WTC11 (cell line): ENCODE results near the gene TAF4. TPM values are rescaled to one million over a fixed set of nuclear protein-coding genes. Genes with fewer than 3 reads are reported as not detected.

Experiments
- ATAC-seq: fragments of 200-7000 bp; cut with Tn5 transposase; 2 replicates; pipeline ENCODE4 v1.10.0; 2021; ENCODE audit warnings: mild to moderate bottlenecking, moderate library complexity
- CTCF ChIA-PET: fragments of 300-600 bp; sonication (Branson Sonifier 250); formaldehyde crosslinking; loops from one replicate; lab custom pipeline; 2021; ENCODE audit warnings: antibody characterized with exemption; lab: Charles Lee
- POLR2A ChIA-PET: fragments of 350-600 bp; sonication (Branson Sonifier 250); formaldehyde crosslinking; loops from one replicate; lab custom pipeline; 2021; ENCODE audit warnings: antibody characterized with exemption; lab: Charles Lee
- DNase-seq: peaks from one replicate; pipeline ENCODE4 v3.0.0; 2021; ENCODE audit warnings: low spot score
- H3K27ac Mint-ChIP-seq: 2 replicates; pipeline ENCODE4 v1.8.0; 2021; ENCODE audit warnings: mixed read lengths
- H3K27me3 Mint-ChIP-seq: 2 replicates; pipeline ENCODE4 v1.8.0; 2021; ENCODE audit warnings: low read depth, mild to moderate bottlenecking, moderate library complexity, mixed read lengths
- H3K36me3 Mint-ChIP-seq: 2 replicates; pipeline ENCODE4 v1.8.0; 2021; ENCODE audit warnings: mixed read lengths
- H3K4me1 Mint-ChIP-seq: 2 replicates; pipeline ENCODE4 v1.8.0; 2022; ENCODE audit warnings: mixed read lengths
- H3K4me3 Mint-ChIP-seq: 2 replicates; pipeline ENCODE4 v1.8.0; 2021; ENCODE audit warnings: mild to moderate bottlenecking, moderate library complexity, mixed read lengths
- H3K9me3 Mint-ChIP-seq: 2 replicates; pipeline ENCODE4 v1.8.0; 2021; ENCODE audit warnings: mixed read lengths
- AR ChIP-seq: fragments of 250-450 bp; sonication (Bioruptor Pico); IDR thresholded peaks from 2 replicates; pipeline ENCODE4 v1.9.0; 2021; ENCODE audit warnings: mild to moderate bottlenecking
- CTCF ChIP-seq: fragments of 200-600 bp; IDR thresholded peaks from 2 replicates; pipeline ENCODE4 v1.8.0; 2022; ENCODE audit warnings: antibody characterized with exemption
- E2F1 ChIP-seq: sonication (generic); formaldehyde crosslinking; IDR thresholded peaks from 2 replicates; pipeline ENCODE4 v1.8.0; 2022; ENCODE audit warnings: mild to moderate bottlenecking, missing genetic modification reagents
- ESRRA ChIP-seq: sonication (generic); formaldehyde crosslinking; IDR thresholded peaks from 2 replicates; pipeline ENCODE4 v1.8.1; 2022; ENCODE audit warnings: mild to moderate bottlenecking, missing genetic modification reagents, borderline replicate concordance
- FOXJ3 ChIP-seq: sonication (generic); formaldehyde crosslinking; IDR thresholded peaks from 2 replicates; pipeline ENCODE4 v1.9.0; 2021; ENCODE audit warnings: missing genetic modification reagents, mild to moderate bottlenecking, borderline replicate concordance
- GRHL2 ChIP-seq: fragments of 250-450 bp; sonication (Bioruptor Pico); IDR thresholded peaks from 2 replicates; pipeline ENCODE4 v1.8.0; 2022; ENCODE audit warnings: mild to moderate bottlenecking, moderate library complexity; ENCODE audit not compliant: insufficient replicate concordance, severe bottlenecking
- KAT7 ChIP-seq: sonication (generic); formaldehyde crosslinking; IDR thresholded peaks from 2 replicates; pipeline ENCODE4 v1.8.1; 2023; ENCODE audit warnings: missing genetic modification reagents, mild to moderate bottlenecking, borderline replicate concordance
- NR1H2 ChIP-seq: sonication (generic); formaldehyde crosslinking; IDR thresholded peaks from 2 replicates; pipeline ENCODE4 v1.9.0; 2021; ENCODE audit warnings: mild to moderate bottlenecking, moderate library complexity, missing genetic modification reagents
- RELA ChIP-seq: sonication (generic); formaldehyde crosslinking; IDR thresholded peaks from 2 replicates; pipeline ENCODE4 v1.8.1; 2022; ENCODE audit warnings: missing genetic modification reagents, mild to moderate bottlenecking, borderline replicate concordance
- SP1 ChIP-seq: sonication (generic); formaldehyde crosslinking; conservative IDR thresholded peaks from 2 replicates; pipeline ENCODE4 v1.8.1; 2022; ENCODE audit warnings: missing genetic modification reagents
- TCF7 ChIP-seq: sonication (generic); formaldehyde crosslinking; IDR thresholded peaks from 2 replicates; pipeline ENCODE4 v1.8.0; 2022; ENCODE audit warnings: mild to moderate bottlenecking, low read depth, missing genetic modification reagents, moderate library complexity
- TEAD1 ChIP-seq: sonication (generic); formaldehyde crosslinking; IDR thresholded peaks from 2 replicates; pipeline ENCODE4 v1.8.0; 2022; ENCODE audit warnings: mild to moderate bottlenecking, missing genetic modification reagents
- USF1 ChIP-seq: sonication (generic); formaldehyde crosslinking; IDR thresholded peaks from 2 replicates; pipeline ENCODE4 v1.8.0; 2022; ENCODE audit warnings: mild to moderate bottlenecking, missing genetic modification reagents
- ZSCAN18 ChIP-seq: fragments of 250-450 bp; sonication (Bioruptor Pico); IDR thresholded peaks from 2 replicates; pipeline ENCODE4 v2.1.2; 2022; ENCODE audit warnings: mild to moderate bottlenecking, moderate library complexity
- total RNA-seq: library from RNA; stranded (reverse); gene quantifications from 3 replicates; pipeline ENCODE4 v1.2.3, GENCODE V29; 2021

Gene TAF4
- total RNA-seq, 1 experiment from 2014 or later = 34.4 TPM

- TF ChIP-seq CTCF (no peak), GRHL2 (CRISPR knock-in tag) (no peak)
Observed at GRCh38 chr20:61941721-61942405, 123.8 kb downstream of the TAF4 start (continued).

GRCh38 chr20:61940976-61941720 lies 124.5 kb downstream of the TAF4 start:
- Mint-ChIP-seq H3K27me3 (no peaks in the 10 kb centered on the region), H3K27ac (no peak overlapping the region), H3K9me3 (no peaks in the 10 kb centered on the region), H3K36me3 (peaks cover 5% of the 10 kb centered on the region), H3K4me3 (no peak overlapping the region), H3K4me1 (peaks cover 9% of the 10 kb centered on the region)
- ChIA-PET POLR2A (interaction anchor here (0.6 kb wide), 1 partner anchor 215 kb away, joined by 3 read pairs; no protein-coding TSS in a partner anchor), CTCF (no interaction called here)
- no peak for TF ChIP-seq RELA (CRISPR knock-in tag)
- no peak for TF ChIP-seq FOXJ3
- TF ChIP-seq ZSCAN18 (CRISPR knock-in tag) = no peak
- TF ChIP-seq SP1 (CRISPR knock-in tag) = no peak
- no peak for TF ChIP-seq E2F1 (CRISPR knock-in tag)
- TF ChIP-seq KAT7 (CRISPR knock-in tag) = no peak
- no peak for TF ChIP-seq TCF7
- TF ChIP-seq ESRRA (CRISPR knock-in tag) = no peak
- no peak for TF ChIP-seq TEAD1 (CRISPR knock-in tag)
- TF ChIP-seq AR (CRISPR knock-in tag) = no peak
- no peak for TF ChIP-seq NR1H2 (CRISPR knock-in tag)
- no peak for TF ChIP-seq USF1 (CRISPR knock-in tag)
- peak; percentile 5 for DNase-seq
- ATAC-seq = no peak
